HepG2 (cell line): ENCODE results near the gene PSMA3. TPM values are rescaled to one million over a fixed set of nuclear protein-coding genes. Genes with fewer than 3 reads are reported as not detected.

Experiments
- BHLHE40 ChIP-seq: IDR thresholded peaks from 2 replicates; pipeline ENCODE4 v1.6.1; 2011; ENCODE audit warnings: low read length, improper control_type of control experiment
- ELK4 ChIP-seq: sonication (generic); formaldehyde crosslinking; IDR thresholded peaks from 2 replicates; pipeline ENCODE4 v1.9.0; 2021; ENCODE audit warnings: missing genetic modification reagents, borderline replicate concordance
- FOXA3 ChIP-seq: IDR thresholded peaks from 2 replicates; pipeline ENCODE4 v1.6.1; 2016; ENCODE audit warnings: missing genetic modification reagents, missing compliant biosample characterization
- FOXO1 ChIP-seq: sonication (generic); formaldehyde crosslinking; IDR thresholded peaks from 2 replicates; pipeline ENCODE4 v1.4.0; 2020; ENCODE audit warnings: missing genetic modification reagents
- HOXA3 ChIP-seq: sonication (generic); formaldehyde crosslinking; IDR thresholded peaks from 2 replicates; pipeline ENCODE4 v1.5.0; 2020; ENCODE audit warnings: missing genetic modification reagents
- MED8 ChIP-seq: sonication (generic); formaldehyde crosslinking; IDR thresholded peaks from 2 replicates; pipeline ENCODE4 v1.8.1; 2023; ENCODE audit warnings: mild to moderate bottlenecking, missing genetic modification reagents; ENCODE audit not compliant: insufficient replicate concordance
- MLXIP ChIP-seq: sonication (generic); formaldehyde crosslinking; IDR thresholded peaks from 2 replicates; pipeline ENCODE4 v1.9.0; 2021; ENCODE audit warnings: missing genetic modification reagents, borderline replicate concordance
- MYNN ChIP-seq: sonication (generic); formaldehyde crosslinking; IDR thresholded peaks from 2 replicates; pipeline ENCODE4 v1.4.0; 2020; ENCODE audit warnings: mild to moderate bottlenecking, low read depth, missing genetic modification reagents
- REL ChIP-seq: sonication (generic); formaldehyde crosslinking; conservative IDR thresholded peaks from 2 replicates; pipeline ENCODE4 v1.8.0; 2022; ENCODE audit warnings: mild to moderate bottlenecking, missing genetic modification reagents, moderate library complexity
- SALL1 ChIP-seq: sonication (generic); formaldehyde crosslinking; IDR thresholded peaks from 2 replicates; pipeline ENCODE4 v1.8.0; 2022; ENCODE audit warnings: mild to moderate bottlenecking, missing genetic modification reagents
- SIX1 ChIP-seq: sonication (generic); formaldehyde crosslinking; IDR thresholded peaks from 2 replicates; pipeline ENCODE4 v1.4.0; 2020; ENCODE audit warnings: missing genetic modification reagents, borderline replicate concordance
- SSRP1 ChIP-seq: IDR thresholded peaks from 2 replicates; pipeline ENCODE4 v1.6.1; 2016; ENCODE audit warnings: control low read depth
- TCF7 ChIP-seq: sonication (generic); IDR thresholded peaks from 2 replicates; pipeline ENCODE4 v1.6.1; 2016; ENCODE audit warnings: antibody characterized with exemption, low read depth
- TMF1 ChIP-seq: sonication (generic); formaldehyde crosslinking; IDR thresholded peaks from 2 replicates; pipeline ENCODE4 v1.8.1; 2022; ENCODE audit warnings: low read depth, missing genetic modification reagents
- ZBTB42 ChIP-seq: sonication (generic); formaldehyde crosslinking; IDR thresholded peaks from 2 replicates; pipeline ENCODE4 v1.5.0; 2020; ENCODE audit warnings: mild to moderate bottlenecking, missing genetic modification reagents
- ZNF275 ChIP-seq: sonication (generic); formaldehyde crosslinking; IDR thresholded peaks from 2 replicates; pipeline ENCODE4 v1.8.0; 2022; ENCODE audit warnings: missing genetic modification reagents, mild to moderate bottlenecking, inconsistent platforms, borderline replicate concordance
- ZNF296 ChIP-seq: sonication (generic); formaldehyde crosslinking; conservative IDR thresholded peaks from 2 replicates; pipeline ENCODE4 v1.5.0; 2020; ENCODE audit warnings: mild to moderate bottlenecking, missing genetic modification reagents
- ZNF484 ChIP-seq: sonication (generic); formaldehyde crosslinking; IDR thresholded peaks from 2 replicates; pipeline ENCODE4 v1.5.1; 2020; ENCODE audit warnings: mild to moderate bottlenecking, low read depth, missing genetic modification reagents, borderline replicate concordance
- ZNF557 ChIP-seq: sonication (generic); formaldehyde crosslinking; IDR thresholded peaks from 2 replicates; pipeline ENCODE4 v1.4.0; 2020; ENCODE audit warnings: missing genetic modification reagents
- ZNF747 ChIP-seq: sonication (generic); formaldehyde crosslinking; IDR thresholded peaks from 2 replicates; pipeline ENCODE4 v1.8.1; 2023; ENCODE audit warnings: missing genetic modification reagents, mild to moderate bottlenecking, borderline replicate concordance
- ZSCAN30 ChIP-seq: sonication (generic); formaldehyde crosslinking; IDR thresholded peaks from 2 replicates; pipeline ENCODE4 v1.5.0; 2020; ENCODE audit warnings: mild to moderate bottlenecking, missing genetic modification reagents
- polyA plus RNA-seq, 8 experiments: library from polyadenylated mRNA; depleted of rRNA in 3 of 8; stranded (reverse) in 7 of 8; unstranded in 1 of 8; fragments of >200 nt; fragmentation: Illumina TruSeq in 4 of 8; extraction: Trizol in 4 of 8; gene quantifications; 2 replicates each; pipeline versions ENCODE4 v1.2.1 to v1.2.3, GENCODE V29; 2011 to 2016; ENCODE audit warnings: low read depth in 4 of 8, missing spikeins in 1 of 8, mixed read lengths in 1 of 8; ENCODE audit not compliant: insufficient read depth in 1 of 8
- total RNA-seq, 5 experiments: library from RNA; depleted of rRNA; stranded (reverse); fragments of >200 nt; fragmentation: Illumina TruSeq; extraction: Trizol; gene quantifications; 2 replicates each; pipeline ENCODE4 v1.2.3, GENCODE V29; 2016; ENCODE audit warnings: low read depth in 1 of 5
- TF ChIP-seq, protein P1 (sequence below): IDR thresholded peaks from 2 replicates; pipeline ENCODE4 v1.6.1; 2016; ENCODE audit warnings: control low read depth

The PSMA3 gene
- total and polyA plus RNA-seq, 2 of the 13 experiments (the other 11 are each of a cell fraction or from before 2014, with no cell fraction given): 232 to 275 TPM

DNA sequence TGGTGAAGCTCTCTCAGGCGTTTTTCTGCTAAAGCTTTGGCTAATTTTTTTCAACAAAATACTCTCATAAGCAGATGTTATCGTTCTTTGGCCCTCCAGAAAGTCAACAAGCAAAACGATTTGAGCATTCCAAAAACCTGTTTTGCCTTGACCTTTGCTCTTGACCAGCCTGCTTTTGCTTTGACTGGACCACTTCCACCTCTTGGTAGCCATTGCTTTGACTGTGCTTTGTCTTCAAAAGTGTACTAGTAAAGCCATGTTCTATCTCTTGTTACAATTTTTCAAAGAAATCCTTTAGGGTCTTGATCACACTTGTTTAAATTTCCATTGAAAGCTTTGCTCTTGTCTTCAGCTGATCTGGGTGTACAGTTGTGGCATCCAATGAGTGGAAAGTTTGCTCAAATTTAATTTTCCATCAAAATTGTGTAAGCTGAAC lies 43.0 kb downstream of the PSMA3 start (continued):
- TF ChIP-seq SIX1 (CRISPR knock-in tag) (0 out of 2 replicates have a peak, but pooled peaks have one; percentile 51), TCF7 (peak; percentile 62), ZSCAN30 (no peak), HOXA3 (CRISPR knock-in tag) (peak; percentile 81; the same call in 1 of the 2 replicates), REL (CRISPR knock-in tag) (no peak), FOXO1 (CRISPR knock-in tag) (peak; percentile 89), ZBTB42 (CRISPR knock-in tag) (no peak), MYNN (CRISPR knock-in tag) (no peak), SSRP1 (no peak), ZNF484 (no peak), ZNF296 (CRISPR knock-in tag) (no peak), TMF1 (CRISPR knock-in tag) (no peak), BHLHE40 (no peak), ZNF747 (peak; percentile 62; the same call in 1 of the 2 replicates), FOXA3 (CRISPR knock-in tag) (peak; percentile 97), MED8 (CRISPR knock-in tag) (no peak), ZNF275 (CRISPR knock-in tag) (no peak), MLXIP (CRISPR knock-in tag) (no peak), SALL1 (CRISPR knock-in tag) (peak; percentile 92), ZNF557 (no peak), ELK4 (CRISPR knock-in tag) (no peak)
- TF ChIP-seq, protein P1, sequence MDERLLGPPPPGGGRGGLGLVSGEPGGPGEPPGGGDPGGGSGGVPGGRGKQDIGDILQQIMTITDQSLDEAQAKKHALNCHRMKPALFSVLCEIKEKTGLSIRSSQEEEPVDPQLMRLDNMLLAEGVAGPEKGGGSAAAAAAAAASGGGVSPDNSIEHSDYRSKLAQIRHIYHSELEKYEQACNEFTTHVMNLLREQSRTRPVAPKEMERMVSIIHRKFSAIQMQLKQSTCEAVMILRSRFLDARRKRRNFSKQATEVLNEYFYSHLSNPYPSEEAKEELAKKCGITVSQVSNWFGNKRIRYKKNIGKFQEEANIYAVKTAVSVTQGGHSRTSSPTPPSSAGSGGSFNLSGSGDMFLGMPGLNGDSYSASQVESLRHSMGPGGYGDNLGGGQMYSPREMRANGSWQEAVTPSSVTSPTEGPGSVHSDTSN: no peak
